OCI-M2 (cell line): ENCODE results near the gene TMBIM6.
"Not testable (repeated sequence)": the region's sequence is repeated elsewhere in the genome, so short reads cannot be mapped to it uniquely, and the experiment has no call there.

Experiments
- DNase-seq: peaks from one replicate; lab custom pipeline; 2025; ENCODE audit not compliant: unreplicated experiment; lab: John Stamatoyannopoulos, UW

TMBIM6 gene

DNA sequence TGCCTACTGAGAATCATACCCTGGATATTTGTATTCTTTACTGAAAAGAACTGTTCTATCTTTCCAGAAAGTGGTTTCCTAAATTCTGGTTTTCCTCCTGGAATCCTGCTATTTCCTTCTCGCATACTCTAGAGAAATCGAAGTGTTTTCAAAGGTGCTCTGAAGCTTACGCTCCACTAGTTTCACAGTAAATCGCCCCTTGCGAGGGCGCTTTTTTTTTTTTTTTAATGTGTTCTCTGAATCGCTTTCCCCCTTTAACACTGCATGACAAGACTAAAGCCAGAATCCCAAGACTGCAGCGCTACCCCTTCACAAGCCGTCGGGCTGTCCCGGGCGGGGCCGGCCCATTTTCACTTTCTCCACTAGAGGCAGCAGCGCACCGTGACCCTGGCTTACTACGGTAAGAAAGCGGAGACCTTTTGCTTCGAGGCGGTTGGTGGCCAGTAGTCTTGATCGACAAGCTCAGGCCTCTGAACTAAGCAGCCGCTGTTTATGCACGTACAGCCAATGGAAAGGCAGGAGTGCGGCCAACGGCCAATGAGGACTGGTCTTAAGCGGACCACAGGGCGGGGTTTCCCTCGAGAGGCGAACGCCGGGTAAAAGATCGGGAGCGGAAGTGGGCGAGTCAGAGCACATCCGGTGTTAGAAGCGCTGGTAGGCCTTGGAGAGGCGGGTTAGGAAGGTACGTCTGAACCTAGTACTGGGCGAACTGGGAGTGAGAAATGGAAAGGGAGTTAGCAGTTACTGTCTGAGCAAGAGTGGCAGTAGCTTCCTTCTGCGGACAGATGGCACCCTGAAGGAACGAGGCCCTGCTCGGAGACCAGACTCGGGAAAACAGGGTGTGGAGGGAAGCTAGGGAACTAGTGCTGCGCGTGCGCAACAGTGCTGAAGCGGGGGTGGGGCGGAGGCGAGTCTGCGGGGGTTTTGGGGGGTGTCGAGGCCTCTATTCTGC is at the start of gene TMBIM6:
Gene TMBIM6 (plus strand): TSS at position 628 of the 952 bp plus-strand sequence. CDS start 10,937 bp downstream, outside the sequence.
- DNase-seq: peak; percentile 84

GRCh38 chr12:49692851-49693250 is 48.5 kb upstream of the TMBIM6 start:
- DNase-seq: no peak

GRCh38 chr12:49693931-49694444 is 47.4 kb upstream of the TMBIM6 start:
- DNase-seq: no peak

GRCh38 chr12:49696723-49697122 is 44.6 kb upstream of the TMBIM6 start:
- no peak for DNase-seq

DNA sequence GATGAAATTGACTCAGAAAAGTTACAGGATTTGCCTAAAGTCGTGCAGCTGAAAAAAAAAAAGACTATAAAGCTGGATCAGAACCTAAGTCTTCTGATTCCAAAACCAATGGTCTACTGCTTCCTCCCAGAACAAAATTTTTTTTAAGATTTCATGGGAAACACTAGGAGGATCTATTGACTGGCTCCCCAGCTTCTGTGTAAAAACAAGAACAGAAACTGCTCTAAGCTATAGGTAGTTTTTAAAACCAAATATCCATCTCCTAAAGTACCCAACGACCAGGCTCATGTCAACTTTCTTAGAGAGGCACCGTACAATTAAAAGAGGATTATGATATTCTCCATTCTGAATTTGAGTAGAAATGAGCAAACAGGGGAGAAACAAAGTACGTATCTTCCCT is 43.5 kb upstream of the TMBIM6 start:
- no peak for DNase-seq

DNA sequence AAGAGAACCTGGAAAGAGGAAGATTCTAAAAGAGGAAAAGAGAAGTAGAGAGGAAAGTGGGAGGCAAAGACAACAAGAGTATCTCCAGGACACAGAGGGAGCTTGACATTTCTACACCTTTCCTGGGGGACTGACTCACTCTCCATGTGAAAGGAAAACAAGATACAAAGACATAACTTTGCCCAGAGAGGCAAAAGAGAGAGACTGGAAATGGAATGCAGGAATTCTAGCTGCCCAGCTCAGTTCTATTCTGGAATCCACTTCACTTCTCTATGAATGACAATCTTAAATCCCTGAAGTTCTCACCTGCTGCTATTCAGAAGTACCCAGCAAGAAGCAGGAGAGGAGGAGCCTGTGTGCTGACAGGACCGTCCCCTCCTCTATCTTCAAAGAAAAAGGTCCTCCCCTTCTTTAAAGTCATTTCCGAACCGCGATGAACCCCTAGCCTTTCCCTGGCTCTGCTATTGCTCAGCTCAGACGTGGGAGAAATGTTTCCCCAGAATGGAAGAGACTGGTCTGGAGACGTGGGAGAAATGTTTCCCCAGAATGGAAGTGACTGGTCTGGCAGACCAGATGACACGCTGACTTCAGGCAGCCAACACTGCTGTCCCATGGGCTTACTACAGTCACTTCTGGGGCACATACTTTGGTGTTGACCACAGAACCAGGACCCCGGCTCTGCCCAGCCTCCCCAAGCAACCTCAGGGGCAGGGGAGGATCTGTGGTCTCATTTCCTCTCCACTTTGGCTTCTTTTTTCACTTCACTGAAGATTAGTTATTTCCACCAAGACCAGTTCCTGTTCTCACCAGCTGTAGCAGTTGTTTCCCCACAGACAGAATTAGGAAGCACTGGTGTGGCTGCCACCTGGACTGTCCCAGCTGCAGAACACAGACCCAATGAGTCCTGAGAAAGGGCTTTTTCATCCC is 42.5 kb upstream of the TMBIM6 start:
- peak; percentile 17 for DNase-seq

GRCh38 chr12:49702009-49702408 is 39.3 kb upstream of the TMBIM6 start:
- no peak for DNase-seq

DNA sequence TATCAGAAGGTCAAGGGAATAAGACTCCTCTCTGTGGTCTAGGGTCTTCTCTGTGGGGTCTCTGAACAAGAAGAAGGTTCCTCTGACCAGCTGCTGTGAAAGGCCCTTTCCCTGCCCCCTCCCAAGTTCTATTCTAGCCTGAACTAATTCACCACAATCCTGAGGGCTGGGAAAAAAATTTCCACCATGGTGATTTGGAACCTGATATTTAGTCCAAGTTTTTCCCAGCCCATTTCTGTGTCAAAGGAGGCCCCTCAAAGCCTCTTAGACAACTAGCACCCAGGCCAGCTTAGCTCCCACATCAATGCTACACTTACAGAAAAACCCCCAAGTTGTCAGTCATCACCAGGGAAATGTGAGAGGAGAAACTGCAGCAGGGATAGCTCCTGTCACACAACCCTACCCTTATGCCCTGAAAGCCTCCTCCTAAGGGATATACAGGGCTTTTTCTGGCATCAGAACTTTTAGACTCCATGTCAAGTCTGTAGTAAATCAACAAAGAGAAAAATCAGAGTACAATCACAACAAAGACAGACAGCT is 38.6 kb upstream of the TMBIM6 start:
- no peak for DNase-seq

DNA sequence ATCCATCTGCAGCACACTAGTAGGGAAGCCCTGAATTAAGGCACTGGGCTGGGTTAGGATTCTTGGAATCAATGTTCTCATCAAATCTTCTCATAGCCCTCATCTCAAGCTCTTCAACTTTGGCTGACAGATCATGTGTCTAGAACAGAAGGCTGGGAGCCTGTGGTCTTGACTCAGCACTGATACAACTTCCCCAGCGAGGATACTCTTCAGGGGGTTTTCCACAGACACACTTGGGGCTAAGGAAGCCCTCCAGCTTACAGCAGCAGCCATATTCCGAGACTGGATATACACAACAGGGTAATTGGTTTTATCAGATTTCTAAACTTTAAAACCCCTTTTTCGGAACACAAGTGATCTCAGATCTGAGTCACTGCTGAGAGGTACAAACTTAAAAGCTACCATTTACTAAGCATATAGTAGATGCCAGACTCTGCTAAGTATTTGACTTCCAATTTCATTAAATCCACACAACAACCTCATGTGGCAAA is 37.7 kb upstream of the TMBIM6 start:
- DNase-seq: no peak

DNA sequence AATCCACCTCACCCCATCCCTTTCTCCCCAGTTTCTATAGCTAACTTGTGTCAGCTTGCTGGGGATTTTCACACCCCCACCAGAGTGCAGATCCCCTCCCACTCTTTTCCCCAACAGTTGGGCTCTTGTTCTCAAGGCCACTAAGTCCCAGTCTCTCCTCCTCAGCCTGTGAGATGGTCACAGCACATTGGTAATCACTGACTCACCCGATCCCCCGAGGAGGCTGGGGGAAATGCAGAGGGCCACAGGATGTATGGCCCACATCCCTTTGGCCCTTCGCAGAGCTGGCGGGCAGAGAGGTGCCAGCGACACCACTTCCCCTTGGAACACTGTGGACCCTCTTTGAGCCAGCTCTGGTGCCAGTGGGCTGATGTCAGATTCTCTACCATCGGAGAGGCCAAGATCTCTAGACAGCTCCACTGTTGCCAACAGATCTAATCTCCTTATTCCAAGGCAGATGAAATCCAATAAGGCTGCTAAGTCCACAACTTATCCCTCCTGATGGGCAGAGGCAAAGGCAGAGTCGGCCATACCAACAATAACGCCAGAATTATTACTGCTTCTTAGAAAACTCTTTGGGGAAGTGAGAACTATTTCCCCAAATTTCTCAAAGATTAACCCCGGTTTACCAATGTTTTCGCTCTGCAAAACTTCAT is 35.8 kb upstream of the TMBIM6 start:
- DNase-seq: no peak

DNA sequence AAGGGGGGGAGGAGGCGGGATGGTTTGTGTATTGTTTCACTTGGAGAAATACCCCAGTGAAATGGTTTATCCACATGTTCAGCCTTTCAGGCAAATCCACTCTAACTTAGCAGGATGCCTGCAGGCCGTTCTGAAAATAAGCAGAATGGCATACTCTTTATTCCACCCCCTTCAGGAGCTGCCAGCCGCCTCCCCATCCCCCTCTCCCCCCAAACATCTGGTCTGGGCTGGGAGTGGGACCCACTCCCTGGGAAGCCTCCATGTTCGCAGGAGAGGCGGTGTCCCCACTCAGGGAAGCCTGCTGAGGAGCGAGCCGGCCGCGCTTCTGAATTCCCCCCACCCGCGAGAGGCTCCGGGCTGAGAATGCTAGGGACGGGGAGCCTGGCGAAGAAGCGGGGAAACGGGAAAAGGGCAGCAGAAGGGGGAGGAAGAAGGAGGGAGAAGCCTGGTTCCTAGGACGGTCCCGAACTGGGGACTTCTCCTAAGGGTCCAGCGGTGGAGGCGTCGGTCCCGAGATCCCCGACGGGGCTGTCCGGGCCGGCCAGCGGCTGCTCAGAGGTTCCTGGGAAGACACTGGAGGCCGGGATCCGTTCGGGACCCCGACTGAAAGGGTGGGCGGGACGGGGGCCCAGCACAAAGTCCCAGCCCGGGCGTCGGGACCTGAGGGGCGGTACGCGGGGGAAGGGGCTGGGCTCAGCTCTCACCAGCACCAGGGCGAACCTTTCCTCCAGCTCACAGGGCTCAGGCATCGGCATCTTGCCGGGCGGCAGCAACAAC is 34.8 kb upstream of the TMBIM6 start:
- DNase-seq: no peak

DNA sequence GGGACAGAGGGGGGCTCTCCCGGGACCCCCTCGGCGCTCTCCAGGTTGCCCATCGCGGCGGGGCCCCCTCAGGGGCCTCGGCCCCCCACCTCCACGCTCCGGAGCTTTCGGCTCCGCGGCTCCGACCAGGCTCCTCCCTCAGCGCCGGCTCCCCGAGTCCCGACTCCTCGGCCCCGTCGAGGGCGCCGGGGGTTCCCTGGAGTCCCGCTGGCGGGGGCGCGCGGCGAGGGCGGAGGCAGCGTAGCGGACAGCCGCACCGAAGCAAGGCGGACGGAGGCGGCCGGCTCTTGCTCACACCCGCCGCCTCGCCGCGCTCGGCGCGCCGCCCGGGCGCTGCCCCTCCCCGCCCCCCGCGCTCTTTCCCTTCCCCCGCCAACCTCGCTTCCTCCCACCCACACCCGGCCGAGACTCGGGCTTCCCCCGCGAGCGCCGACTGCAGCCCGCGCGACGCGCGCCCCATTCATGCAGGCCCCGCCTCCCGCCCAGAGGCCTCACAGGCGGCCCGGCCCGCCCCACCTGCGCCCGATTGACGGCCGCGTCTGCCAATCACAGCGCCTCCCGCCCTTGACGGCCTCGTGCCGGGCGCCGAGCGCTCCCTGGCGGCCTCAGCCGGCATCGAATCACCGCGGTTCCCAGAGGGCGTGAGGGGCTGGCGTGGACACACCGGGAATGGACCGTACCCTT is 34.1 kb upstream of the TMBIM6 start, which contains the start of gene FMNL3:
Gene FMNL3 (minus strand): TSS at position 278 of the 684 bp plus-strand sequence. CDS start 225 bp downstream, at position 53.
- peak; percentile 23 for DNase-seq

GRCh38 chr12:49707812-49708147 is 33.6 kb upstream of the TMBIM6 start:
- DNase-seq: no peak

- DNase-seq: no peak
Measured at GRCh38 chr12:49708851-49709250, 32.5 kb upstream of the TMBIM6 start.

GRCh38 chr12:49713952-49714351 is 27.4 kb upstream of the TMBIM6 start:
- DNase-seq: not testable (repeated sequence)

DNA sequence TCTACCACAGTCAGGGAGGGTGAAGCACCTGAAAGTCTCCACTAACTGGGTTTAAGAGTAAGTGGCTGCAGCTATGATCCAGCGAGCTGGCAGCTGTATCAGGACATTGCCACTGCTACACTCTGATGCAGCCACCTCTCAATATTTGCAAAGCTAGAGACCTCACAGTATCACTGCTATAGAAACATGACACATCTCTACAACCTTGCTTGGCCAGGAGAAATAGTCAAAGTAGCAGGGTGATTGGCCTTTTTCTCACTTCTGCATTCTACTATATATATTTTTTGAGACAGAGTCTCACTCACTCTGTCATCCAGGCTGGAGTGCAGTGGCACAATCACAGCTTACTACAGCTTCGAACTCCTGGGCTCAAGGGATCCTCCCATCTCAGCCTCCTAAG is 24.8 kb upstream of the TMBIM6 start:
- no peak for DNase-seq

DNA sequence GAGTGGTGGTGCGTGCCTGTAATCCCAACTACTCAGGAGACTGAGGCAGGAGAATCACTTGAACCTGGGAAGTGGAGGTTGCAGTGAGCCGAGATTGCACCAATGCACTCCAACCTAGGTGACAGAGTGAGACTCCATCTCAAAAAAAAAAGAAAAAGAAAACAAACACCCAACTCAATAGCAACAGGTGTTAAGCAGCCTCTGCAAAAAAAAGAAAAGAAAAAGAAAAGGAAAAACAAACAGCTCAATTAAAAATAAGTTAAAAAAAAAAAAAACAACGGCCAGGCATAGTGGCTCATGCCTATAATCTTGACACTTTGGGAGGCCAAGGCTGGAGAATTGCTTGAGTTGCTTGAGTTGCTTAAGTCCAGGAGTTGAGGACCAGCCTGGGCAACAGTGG is 23.6 kb upstream of the TMBIM6 start:
- not testable (repeated sequence) for DNase-seq

DNA sequence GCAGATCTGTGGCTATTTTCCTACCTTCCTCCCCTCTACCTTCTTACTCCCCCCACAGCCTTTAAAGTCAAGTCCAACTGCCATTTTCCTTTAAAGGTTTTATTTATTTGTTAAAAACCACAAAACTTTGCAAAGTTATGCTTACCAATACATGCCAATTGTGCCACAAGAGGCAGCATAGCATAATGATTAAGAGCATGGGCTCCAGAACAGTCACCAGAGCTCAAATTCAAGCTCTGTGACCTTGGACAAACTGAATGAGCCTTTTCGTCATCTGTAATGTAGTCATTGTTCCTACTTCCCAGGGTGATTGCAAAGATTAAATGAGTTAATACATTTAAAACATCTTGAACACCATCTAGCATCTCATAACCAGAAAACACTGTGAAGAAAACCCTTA is 21.1 kb upstream of the TMBIM6 start:
- no peak for DNase-seq

DNA sequence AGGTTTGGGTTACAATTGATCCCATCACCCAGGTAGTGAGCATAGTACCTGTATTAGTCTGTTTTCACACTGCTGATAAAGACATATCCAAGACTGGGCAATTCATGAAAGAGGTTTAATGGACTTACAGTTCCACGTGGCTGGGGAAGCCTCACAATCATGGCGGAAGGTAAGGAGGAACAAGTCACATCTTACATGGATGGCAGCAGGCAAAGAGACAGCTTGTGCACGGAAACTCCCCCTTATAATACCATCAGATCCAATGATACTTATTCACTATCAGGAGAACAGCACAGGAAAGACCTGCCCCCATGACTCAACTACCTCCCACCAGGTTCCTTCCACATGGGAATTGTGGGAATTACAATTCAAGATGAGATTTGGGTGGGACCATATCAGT is 20.0 kb upstream of the TMBIM6 start:
- not testable (repeated sequence) for DNase-seq
